Stimulated activated CD8-positive, alpha-beta memory T cell treated with anti-CD3 and anti-CD28 coated beads, Interleukin-7, amount 100 ng/mL, for 24 hours (primary cell): ENCODE results near the gene SPTBN5.

Experiments used
- DNase-seq: peaks from one replicate; pipeline ENCODE4 v3.0.0-alpha.2; 2020; ENCODE audit warnings: low read depth

The SPTBN5 gene

GRCh38 chr15:41824062-41824745 is 69.6 kb downstream of the SPTBN5 start:
- no peak for DNase-seq

- DNase-seq: no peak
Observed at GRCh38 chr15:41823502-41823901, 70.4 kb downstream of the SPTBN5 start.

GRCh38 chr15:41822957-41823356 is 70.9 kb downstream of the SPTBN5 start:
- no peak for DNase-seq

GRCh38 chr15:41822471-41822870 is 71.4 kb downstream of the SPTBN5 start:
- no peak for DNase-seq

- no peak for DNase-seq
Observed at GRCh38 chr15:41821831-41822230, 72.0 kb downstream of the SPTBN5 start.

- DNase-seq: no peak
Observed at GRCh38 chr15:41820791-41821423, 72.9 kb downstream of the SPTBN5 start.

GRCh38 chr15:41819455-41820050 is 74.3 kb downstream of the SPTBN5 start:
- DNase-seq: no peak

- no peak for DNase-seq
Observed at GRCh38 chr15:41817781-41818180, 76.1 kb downstream of the SPTBN5 start.

- DNase-seq: no peak
Observed at GRCh38 chr15:41817327-41817726, 76.5 kb downstream of the SPTBN5 start.

- no peak for DNase-seq
Observed at GRCh38 chr15:41816788-41817187, 77.1 kb downstream of the SPTBN5 start.

GRCh38 chr15:41814534-41814933 is 79.3 kb downstream of the SPTBN5 start:
- DNase-seq: no peak

- DNase-seq: no peak
Observed at GRCh38 chr15:41813426-41813825, 80.4 kb downstream of the SPTBN5 start.

GRCh38 chr15:41812820-41813375 is 81.0 kb downstream of the SPTBN5 start:
- DNase-seq: no peak

- DNase-seq: peak; percentile 53
Observed at GRCh38 chr15:41811432-41812195, 82.2 kb downstream of the SPTBN5 start.

GRCh38 chr15:41810651-41811431 is 83.0 kb downstream of the SPTBN5 start:
- DNase-seq: no peak

GRCh38 chr15:41809526-41810220 is 84.2 kb downstream of the SPTBN5 start:
- DNase-seq: no peak

GRCh38 chr15:41809121-41809520 is 84.7 kb downstream of the SPTBN5 start:
- DNase-seq: no peak

- DNase-seq: no peak
Observed at GRCh38 chr15:41806291-41807181, 87.3 kb downstream of the SPTBN5 start.

- no peak for DNase-seq
Observed at GRCh38 chr15:41805711-41806110, 88.1 kb downstream of the SPTBN5 start.
